NB4 (cell line): Measurements from ENCODE around the gene SYNGR4.

Source experiments
- CTCF ChIP-seq: IDR thresholded peaks from one replicate; pipeline ENCODE4 v1.5.1; 2012; ENCODE audit warnings: low read depth, low read length
- MYC ChIP-seq: IDR thresholded peaks from 2 replicates; pipeline ENCODE4 v1.6.1; 2011; ENCODE audit warnings: low read depth, low read length
- POLR2A ChIP-seq: IDR thresholded peaks from 2 replicates; pipeline ENCODE4 v1.6.1; 2011; ENCODE audit warnings: mild to moderate bottlenecking; ENCODE audit not compliant: insufficient read length; ENCODE audit errors: extremely low read depth
- TF ChIP-seq, protein P1 (sequence below): IDR thresholded peaks from 2 replicates; pipeline ENCODE4 v1.6.1; 2011; ENCODE audit warnings: low read depth, low read length

GRCh38 chr19:48392860-48393558, 28.8 kb downstream of the SYNGR4 start:
- TF ChIP-seq CTCF (no peak), POLR2A (no peak), MYC (no peak)
- TF ChIP-seq, protein P1, sequence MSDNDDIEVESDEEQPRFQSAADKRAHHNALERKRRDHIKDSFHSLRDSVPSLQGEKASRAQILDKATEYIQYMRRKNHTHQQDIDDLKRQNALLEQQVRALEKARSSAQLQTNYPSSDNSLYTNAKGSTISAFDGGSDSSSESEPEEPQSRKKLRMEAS: no peak
